Astrocyte of the cerebellum (primary cell): Measurements from ENCODE around the gene SLCO4A1.
A peak's percentile ranks its signal among the peaks of the same experiment; 100 is the strongest.

Source experiments
- DNase-seq: peaks from one replicate; pipeline ENCODE4 v3.0.0-alpha.2; 2011; ENCODE audit warnings: low read depth
- H3K4me3 ChIP-seq: 2 replicates; pipeline ENCODE4 v1.5.1; 2011; ENCODE audit warnings: mild to moderate bottlenecking, low read depth, low read length, moderate library complexity
- CTCF ChIP-seq: IDR thresholded peaks from 2 replicates; pipeline ENCODE4 v1.5.1; 2012; ENCODE audit warnings: low read length, low read depth, moderate library complexity, mild to moderate bottlenecking; ENCODE audit errors: missing control alignments
- in situ Hi-C: cut with HindIII; loops from 2 replicates; pipeline ENCODE4 v1.10.0; 2017; ENCODE audit warnings: low sequenced_read_pairs

SLCO4A1 gene

DNA sequence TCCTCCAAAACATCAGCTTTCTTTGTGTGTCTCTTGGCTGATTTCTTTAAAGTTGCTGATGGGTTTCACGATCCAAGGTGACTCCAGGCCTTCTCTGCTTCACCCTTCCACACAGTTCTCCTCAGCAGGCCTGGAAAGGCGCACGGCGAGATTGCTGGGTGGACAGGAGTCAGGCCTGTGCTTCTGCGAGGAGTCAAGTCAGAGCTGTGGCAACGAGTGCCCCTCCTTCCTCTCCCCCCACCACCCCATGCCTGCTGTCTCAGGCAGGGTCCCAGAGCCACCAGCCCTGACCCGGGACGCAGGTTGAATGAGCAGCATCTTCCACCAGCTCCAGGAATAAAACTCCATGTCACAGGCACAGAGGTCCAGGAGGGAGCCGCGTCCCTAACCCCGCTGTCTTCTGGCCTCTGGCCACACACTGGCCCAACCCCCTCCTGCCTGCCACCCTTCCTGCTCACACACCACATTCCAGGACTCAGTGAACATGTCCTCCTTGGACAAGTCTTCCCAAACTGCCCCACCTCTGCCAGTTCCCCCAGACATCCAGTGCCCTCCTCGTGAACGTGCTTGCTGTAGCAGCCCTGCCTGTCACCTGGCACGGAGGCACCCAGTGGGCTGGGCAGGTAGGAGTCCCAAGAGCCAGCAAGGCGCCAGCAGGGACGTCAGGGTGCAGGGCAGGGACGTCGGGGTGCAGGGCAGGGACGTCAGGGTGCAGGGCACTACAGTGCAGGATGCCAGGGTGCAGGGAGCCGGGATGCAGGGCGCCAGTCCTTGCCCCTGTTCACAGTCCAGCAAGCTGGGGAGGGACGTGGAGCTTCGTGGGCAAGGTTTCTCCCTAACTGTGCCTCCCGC, 59.1 kb downstream of the SLCO4A1 start:
- no peak overlapping the region for H3K4me3 ChIP-seq
- in situ Hi-C loops = no loop called here
- TF ChIP-seq CTCF = no peak
- no peak for DNase-seq

DNA sequence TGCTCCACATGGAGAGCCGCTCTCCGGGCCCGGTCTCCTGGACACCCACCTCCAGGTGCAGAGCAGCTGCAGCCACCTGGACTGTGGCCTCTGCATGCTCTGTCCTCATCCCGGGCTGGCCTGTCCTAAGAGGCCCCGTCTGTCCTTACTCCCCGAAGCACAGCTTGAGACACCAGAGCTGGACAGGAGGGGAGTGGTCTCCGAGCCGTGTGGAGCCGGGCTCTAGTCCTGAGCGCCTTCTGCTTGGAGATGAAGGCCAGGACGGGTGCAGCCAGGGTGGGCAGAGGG, 59.7 kb downstream of the SLCO4A1 start:
- in situ Hi-C loops = no loop called here
- TF ChIP-seq CTCF = no peak
- DNase-seq = no peak
- no peak overlapping the region for H3K4me3 ChIP-seq

GRCh38 chr20:62702895-62703852, 60.9 kb downstream of the SLCO4A1 start:
- DNase-seq = peak; percentile 47
- in situ Hi-C loops = no loop called here
- no peak for TF ChIP-seq CTCF
- H3K4me3 ChIP-seq = no peak overlapping the region

- in situ Hi-C loops = no loop called here
- DNase-seq = no peak
- no peak overlapping the region for H3K4me3 ChIP-seq
- no peak for TF ChIP-seq CTCF
These were observed 61.5 kb downstream of the SLCO4A1 start for GRCh38 chr20:62703853-62704228.

DNA sequence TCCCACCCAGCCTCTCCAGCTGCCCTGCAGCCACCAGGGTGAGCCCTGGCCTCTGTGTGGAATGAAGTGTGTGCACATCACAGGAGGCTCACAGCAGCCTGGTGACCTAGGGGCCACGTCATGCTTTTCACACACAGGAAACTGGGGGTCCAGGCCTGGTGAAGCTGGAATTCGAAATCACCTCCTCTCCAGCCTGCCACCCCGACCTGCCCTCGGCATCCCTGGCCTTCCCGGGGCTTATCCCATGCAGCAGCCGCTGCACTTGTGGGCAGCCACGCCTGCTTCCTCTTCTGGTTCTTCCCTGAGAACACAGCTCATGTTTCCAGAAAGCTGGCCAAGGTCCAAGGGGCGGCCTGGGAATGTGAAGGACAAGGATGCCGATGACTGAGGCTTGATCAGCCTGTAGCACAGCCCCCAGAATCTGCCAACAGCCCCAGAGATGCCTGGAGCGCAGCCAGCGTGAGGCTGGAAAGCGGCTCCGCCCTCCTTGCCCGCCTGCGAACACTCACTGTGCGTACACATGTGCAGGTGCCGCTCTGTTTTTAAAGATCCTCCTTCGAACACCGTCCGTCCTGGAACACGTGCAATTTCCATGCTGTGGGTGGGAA, 62.1 kb downstream of the SLCO4A1 start:
- no peak overlapping the region for H3K4me3 ChIP-seq
- DNase-seq = peak; percentile 67
- in situ Hi-C loops = no loop called here
- no peak for TF ChIP-seq CTCF

GRCh38 chr20:62705627-62706026, 63.3 kb downstream of the SLCO4A1 start:
- TF ChIP-seq CTCF = no peak
- DNase-seq = no peak
- no peak overlapping the region for H3K4me3 ChIP-seq
- in situ Hi-C loops = loop anchor here (5.0 kb wide), 1 partner anchor 38 kb away; no protein-coding TSS in a partner anchor
